ENCODE measurements around the gene PRKCA.

DNA sequence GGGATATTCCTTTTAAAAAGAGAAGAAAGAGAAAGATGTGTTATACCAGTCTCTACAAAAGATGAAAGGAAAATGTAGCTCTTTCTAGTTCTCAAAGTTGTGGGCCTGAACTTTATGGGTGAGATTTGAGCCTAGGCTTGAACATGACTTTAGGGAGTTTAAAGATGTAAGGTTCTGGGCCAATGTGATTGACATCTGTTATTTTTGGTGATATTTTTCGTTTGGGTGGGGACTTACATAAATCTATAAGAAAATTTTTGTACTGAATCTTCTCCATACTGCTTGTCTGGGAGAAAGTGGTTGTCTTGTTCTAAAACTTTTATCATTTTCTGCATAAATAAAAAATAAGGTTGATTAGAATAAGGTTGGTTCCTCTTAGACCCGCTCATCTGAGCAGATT, 4.8 kb downstream of the PRKCA start:
- TF ChIP-seq, protein P1, sequence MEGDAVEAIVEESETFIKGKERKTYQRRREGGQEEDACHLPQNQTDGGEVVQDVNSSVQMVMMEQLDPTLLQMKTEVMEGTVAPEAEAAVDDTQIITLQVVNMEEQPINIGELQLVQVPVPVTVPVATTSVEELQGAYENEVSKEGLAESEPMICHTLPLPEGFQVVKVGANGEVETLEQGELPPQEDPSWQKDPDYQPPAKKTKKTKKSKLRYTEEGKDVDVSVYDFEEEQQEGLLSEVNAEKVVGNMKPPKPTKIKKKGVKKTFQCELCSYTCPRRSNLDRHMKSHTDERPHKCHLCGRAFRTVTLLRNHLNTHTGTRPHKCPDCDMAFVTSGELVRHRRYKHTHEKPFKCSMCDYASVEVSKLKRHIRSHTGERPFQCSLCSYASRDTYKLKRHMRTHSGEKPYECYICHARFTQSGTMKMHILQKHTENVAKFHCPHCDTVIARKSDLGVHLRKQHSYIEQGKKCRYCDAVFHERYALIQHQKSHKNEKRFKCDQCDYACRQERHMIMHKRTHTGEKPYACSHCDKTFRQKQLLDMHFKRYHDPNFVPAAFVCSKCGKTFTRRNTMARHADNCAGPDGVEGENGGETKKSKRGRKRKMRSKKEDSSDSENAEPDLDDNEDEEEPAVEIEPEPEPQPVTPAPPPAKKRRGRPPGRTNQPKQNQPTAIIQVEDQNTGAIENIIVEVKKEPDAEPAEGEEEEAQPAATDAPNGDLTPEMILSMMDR (IDR thresholded peaks at IDR 0.05; ENCODE audit: low read depth, low read length) = no peak
- TF ChIP-seq POLR2A (IDR thresholded peaks at IDR 0.05; ENCODE audit: extremely low read depth, insufficient read length) (no peak), MYC (IDR thresholded peaks at IDR 0.05; ENCODE audit: low read depth, low read length) (no peak)
- TF ChIP-seq, protein P2, sequence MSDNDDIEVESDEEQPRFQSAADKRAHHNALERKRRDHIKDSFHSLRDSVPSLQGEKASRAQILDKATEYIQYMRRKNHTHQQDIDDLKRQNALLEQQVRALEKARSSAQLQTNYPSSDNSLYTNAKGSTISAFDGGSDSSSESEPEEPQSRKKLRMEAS (IDR thresholded peaks at IDR 0.05; ENCODE audit: low read depth, low read length) = no peak

Data from NB4 (cell line).